HG03460 (cell line): ENCODE results near the gene KCND2.
A peak's percentile ranks its signal among the peaks of the same experiment; 100 is the strongest.

Experiments
- ATAC-seq: cut with Tn5 transposase; IDR thresholded peaks from one replicate; pipeline ENCODE4 v1.9.1; 2021; ENCODE audit not compliant: unreplicated experiment

KCND2 gene

GRCh38 chr7:120475994-120476393 lies 203.0 kb downstream of the KCND2 start:
- ATAC-seq = peak; percentile 66

DNA sequence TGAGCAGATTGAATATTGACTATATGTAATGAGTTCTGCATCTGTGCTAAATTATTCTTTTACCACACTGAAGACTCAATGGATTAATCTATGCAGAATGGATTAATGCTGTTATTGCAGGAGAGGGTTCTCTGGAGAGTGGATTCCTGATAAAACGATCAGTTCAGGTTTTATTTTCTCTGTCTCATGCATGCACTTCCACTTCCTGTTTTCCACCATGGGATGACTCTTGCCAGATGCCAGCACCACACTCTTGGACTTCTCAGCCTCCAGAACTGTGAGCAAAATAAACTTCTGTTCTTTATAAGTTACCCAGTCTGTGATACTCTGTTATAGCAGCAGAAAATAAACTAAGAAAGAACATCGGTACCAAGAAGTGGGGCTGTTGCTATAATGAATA lies 207.5 kb downstream of the KCND2 start:
- ATAC-seq = no peak

DNA sequence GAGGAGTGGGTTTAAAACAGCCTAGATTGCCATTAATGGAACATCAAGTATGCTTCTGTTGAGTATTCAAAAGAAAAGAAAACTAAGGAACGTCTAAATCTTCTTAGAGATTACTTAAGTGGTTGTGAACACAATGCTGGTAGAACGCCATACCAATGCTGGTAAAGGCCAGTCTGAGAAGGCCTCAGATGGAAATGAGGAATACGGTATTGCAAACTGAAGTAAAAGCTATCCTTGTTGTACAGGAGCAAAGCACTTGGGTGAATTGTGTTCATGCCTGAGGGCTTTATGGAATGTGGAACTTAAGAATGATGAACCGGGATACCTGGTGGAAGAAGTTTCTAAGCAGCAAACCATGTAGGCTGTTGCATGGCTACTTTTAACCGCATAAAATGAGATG lies 208.0 kb downstream of the KCND2 start:
- ATAC-seq = no peak

- no peak for ATAC-seq
Measured at GRCh38 chr7:120486164-120486563, 213.2 kb downstream of the KCND2 start.

DNA sequence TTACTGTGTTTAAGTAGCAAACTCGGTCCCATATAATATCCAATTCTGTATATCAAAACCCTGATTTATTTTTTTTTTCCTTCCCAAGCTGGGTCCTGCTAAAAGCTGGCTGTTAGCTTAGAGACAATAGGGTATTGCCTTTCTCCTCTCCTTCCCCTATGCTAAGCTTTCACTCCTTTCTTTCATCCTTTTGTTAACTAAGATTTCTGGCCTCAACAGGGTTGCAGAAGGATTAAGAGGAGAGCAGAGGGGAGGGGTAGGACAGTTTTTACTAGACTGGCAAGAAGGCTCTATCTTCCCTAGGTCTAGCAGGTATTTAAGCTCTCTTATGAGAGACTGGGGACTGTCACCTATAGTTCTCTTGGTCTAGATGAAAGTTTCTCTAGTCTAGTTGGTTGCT lies 229.2 kb downstream of the KCND2 start:
- no peak for ATAC-seq

DNA sequence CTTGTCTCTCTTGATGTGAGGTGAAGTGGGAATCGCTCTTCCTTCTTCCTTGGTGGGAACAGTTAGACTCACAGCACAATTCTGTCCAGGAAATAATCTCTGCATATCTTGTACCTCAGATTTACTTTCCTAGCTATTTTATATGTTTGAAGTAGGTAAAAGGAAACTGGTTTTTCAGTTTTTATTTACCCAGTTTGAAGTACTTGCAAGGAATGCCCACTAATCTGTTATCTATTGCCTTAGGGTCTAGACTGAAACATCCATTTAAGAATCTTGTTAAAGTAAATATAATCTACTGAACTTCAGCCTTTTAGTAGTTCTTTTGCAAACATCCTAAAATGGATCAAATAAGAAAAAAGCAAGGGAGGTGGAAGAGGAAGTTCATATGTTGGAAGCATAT lies 229.8 kb downstream of the KCND2 start:
- no peak for ATAC-seq

- ATAC-seq = no peak
Measured at GRCh38 chr7:120504386-120504785, 231.4 kb downstream of the KCND2 start.

DNA sequence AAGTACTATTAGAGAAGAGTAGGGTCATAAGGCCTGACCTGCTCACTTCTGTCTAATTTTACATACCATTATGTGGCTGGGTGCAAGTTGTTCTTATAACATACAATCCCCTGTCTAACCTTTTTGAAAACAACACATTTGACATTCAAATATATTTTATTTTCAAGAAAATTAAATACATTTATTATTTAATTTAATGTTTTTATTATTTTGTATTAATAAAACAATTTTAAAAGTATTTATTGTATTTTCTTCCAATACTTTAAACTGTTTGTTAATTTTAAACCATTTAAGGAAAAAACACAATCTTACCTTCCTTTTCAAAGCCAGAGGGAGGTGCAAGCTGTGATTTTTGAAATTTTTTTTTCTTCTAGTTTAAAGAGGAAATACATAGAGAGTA lies 232.8 kb downstream of the KCND2 start:
- ATAC-seq = no peak

DNA sequence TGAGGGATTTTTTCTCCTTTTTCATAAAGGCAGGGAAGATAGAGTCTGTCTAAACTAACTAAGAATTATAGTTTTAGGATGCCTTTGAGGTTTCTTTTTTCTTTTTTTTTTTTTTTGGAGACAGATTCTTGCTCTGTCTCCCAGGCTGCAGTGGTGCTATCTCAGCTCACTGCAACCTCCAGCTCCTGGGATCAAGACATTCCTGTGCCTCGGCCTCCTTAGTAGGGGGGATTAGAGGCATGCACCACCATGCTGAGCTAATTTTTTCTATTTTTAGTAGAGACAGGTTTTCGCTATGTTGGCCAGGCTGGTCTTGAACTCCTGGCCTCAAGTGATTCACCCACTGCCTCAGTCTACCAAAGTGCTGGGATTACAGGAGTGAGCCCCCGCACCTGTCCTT lies 239.7 kb downstream of the KCND2 start:
- ATAC-seq = no peak

DNA sequence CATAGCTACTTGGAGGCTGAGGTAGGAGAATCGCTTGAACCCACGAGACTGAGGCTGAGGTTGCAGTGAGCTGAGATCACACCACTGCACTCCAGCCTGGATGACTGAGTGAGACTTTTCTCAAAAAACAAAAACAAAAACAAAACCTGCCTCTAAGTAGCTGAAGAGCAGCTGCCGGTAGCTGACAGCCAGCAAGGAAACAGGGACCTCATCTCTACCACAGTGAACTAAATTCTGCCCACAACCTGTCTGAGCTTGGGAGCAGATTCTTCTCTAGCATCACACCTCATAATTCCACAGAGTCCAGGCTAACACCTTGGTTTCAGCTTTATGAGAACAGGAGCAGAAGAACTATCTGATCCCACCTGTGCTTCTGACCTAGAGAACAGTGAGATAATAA lies 246.2 kb downstream of the KCND2 start:
- no peak for ATAC-seq

DNA sequence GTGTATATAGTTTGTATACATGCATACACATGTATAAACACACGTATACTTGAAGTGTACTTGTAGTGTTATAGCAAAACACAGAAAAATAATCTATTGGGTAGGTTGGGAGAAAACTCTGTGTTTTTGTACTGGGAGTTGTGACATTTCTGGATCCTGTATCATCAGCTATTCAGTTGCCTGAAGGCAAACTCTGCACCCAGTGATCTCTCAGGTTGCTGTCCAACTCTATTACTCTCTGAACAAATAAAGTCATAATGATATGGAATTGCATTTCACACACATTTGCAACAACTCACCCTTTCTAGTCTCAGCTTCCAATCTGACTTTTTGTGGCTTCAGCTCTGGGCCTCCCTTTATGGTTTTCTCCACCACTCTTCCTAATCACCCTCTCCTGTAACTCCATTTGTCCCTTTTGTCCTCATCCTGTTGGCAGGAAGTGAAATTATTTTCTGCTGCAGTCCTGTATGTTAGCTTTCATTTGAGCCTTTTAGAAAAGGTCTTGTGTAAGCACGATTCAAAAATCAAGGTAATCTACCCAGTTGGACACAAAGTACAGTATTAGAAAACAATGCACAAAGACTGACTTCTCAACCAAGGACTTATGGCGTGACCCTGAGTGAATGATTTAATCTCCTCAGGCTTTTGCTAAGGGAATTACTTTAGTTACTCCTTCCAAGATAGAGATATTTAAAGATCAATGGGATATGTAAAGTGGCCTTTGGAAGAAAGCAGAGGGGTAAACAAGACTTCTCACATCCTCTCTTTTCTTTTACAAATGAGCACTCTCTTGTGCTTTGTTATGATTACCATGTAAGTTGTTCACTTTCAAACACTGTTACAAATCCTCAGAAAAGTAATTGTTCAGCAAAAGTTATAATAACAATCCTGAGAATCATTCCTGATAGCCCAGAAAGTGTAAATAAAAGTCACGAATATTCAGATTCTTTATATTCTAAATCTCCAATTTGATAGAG lies 249.1 kb downstream of the KCND2 start:
- no peak for ATAC-seq

- ATAC-seq = no peak
Measured at GRCh38 chr7:120523985-120524384, 251.0 kb downstream of the KCND2 start.

DNA sequence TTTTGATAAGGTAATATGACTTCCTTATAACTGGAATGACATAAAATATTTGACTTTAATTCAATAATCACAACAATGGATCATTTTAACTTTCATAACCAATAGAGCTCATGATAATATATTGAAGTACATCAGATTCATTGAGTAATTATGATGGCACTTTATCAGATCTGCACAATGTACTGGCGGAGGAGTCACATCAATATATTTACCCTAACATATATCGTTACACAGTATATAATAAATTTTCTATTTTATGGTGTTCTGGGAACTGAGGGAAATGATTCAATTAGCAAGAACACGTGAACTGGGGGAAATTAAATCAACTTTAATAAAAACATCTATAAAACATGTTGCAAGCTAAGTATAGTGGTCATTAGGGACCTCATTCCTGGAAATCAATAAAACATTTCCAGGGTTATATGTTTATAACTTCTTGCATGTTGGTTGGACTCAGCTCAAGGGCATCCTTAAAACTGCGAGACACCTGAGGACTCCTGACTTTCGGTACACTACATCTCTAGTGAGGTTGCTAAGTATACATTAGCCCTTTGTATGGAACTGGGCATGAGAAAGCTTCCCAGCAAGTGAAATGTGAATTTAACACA lies 254.0 kb downstream of the KCND2 start:
- no peak for ATAC-seq

- ATAC-seq = no peak
Measured at GRCh38 chr7:120529736-120530135, 256.8 kb downstream of the KCND2 start.

GRCh38 chr7:120538335-120538734 lies 265.4 kb downstream of the KCND2 start:
- ATAC-seq = no peak

GRCh38 chr7:120539321-120539720 lies 266.3 kb downstream of the KCND2 start:
- ATAC-seq = no peak

- ATAC-seq = no peak
Measured at GRCh38 chr7:120547605-120548004, 274.6 kb downstream of the KCND2 start.

- ATAC-seq = no peak
Measured at GRCh38 chr7:120550494-120551048, 277.6 kb downstream of the KCND2 start.

- peak; percentile 38 for ATAC-seq
Measured at GRCh38 chr7:120553491-120553890, 280.5 kb downstream of the KCND2 start.

DNA sequence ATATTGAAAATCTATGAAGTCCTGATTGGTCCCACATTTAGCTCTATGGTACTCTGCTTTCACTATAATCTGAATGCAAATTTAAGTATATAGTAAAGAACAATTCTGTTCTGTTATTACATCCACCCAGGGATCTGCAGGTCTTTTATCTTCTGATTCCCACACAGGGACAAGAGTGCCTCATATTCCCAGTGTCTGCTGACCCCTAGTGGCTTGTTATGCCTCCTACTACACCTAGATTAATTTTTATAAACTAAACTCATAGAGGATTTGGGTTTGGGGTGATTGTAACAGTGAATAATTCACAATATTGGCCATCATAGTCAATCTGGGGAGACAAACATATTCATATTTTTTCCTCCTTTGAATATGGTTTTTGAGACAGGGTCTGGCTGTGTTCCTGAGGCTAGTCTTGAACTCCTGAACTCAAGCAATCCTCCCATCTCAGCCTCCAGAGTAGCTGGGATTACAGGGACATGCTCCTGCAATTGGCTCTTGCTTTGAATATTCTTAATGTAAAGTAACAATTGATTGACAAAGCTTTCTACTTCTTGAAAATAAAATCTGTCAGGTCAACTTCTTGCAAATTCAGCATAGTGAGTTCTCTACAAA lies 282.1 kb downstream of the KCND2 start:
- ATAC-seq = peak; percentile 62

DNA sequence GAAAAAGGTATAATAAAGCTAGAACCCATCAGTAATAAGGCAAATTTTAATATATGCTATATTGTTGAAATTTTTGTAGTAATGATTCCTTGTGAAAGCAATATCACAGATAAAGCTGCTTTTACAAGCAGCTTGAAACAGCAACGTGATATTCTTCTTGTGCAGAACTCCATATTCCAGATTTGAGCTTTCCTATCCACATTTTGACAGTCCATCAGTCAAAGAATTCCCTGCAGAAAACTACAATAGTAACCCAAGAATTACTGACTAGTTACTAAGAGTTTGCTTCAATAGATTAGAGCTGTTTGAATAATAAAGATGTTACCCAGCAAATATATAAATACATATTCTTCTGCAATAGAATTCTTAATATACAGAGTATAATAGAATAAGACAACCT lies 291.2 kb downstream of the KCND2 start:
- no peak for ATAC-seq

DNA sequence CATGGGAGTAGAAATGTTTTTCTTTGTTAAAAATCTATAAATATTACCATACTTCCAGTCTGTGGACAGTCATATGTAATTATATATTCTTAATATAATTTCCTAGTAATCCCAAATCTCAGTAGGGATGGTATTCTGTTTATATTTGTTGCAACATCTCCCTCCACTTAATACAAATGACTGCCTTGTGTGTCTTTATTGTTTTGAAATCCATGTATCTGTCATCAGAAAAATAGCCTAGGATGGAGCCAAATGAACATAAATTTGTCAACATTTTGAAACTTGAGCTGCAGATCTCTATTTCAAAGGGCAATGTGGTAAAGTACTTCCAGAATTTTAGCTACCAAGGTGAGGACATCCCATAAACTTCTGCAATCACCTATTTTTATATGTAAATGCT lies 294.2 kb downstream of the KCND2 start:
- ATAC-seq = no peak
